GM18502 (cell line): ENCODE results near the gene OR6T1.

Source experiments
- ATAC-seq: cut with Tn5 transposase; IDR thresholded peaks from one replicate; pipeline ENCODE4 v1.9.1; 2021; ENCODE audit warnings: mild to moderate bottlenecking; ENCODE audit not compliant: unreplicated experiment, poor library complexity

OR6T1 gene

GRCh38 chr11:123943738-123944137 is at the start of gene OR6T1:
Gene OR6T1, minus strand, starts transcription at chr11:123943838. Its CDS starts 0 bp downstream, at chr11:123943838.
- no peak for ATAC-seq

- no peak for ATAC-seq
These were observed 35.7 kb upstream of the OR6T1 start for GRCh38 chr11:123979311-123979710.

- ATAC-seq: no peak
These were observed 34.2 kb upstream of the OR6T1 start, which contains the start of gene OR10S1 for GRCh38 chr11:123977731-123978347. Gene OR10S1, minus strand, starts transcription at chr11:123977781. Its CDS starts 117 bp downstream, at chr11:123977664.

- no peak for ATAC-seq
These were observed 33.3 kb upstream of the OR6T1 start for GRCh38 chr11:123976770-123977560.

GRCh38 chr11:123973816-123974215 is 30.2 kb upstream of the OR6T1 start:
- ATAC-seq: no peak

- no peak for ATAC-seq
These were observed 13.1 kb upstream of the OR6T1 start for GRCh38 chr11:123956752-123957151.

- ATAC-seq: no peak
These were observed 1.5 kb upstream of the OR6T1 start for GRCh38 chr11:123945132-123945531.

GRCh38 chr11:123942413-123942812 is 1.2 kb downstream of the OR6T1 start:
- no peak for ATAC-seq

GRCh38 chr11:123939317-123939716 is 4.3 kb downstream of the OR6T1 start, which contains the start of gene OR4D5:
Gene OR4D5, plus strand, starts transcription at chr11:123939617. Its CDS starts 0 bp downstream, at chr11:123939617.
- no peak for ATAC-seq

- ATAC-seq: no peak
These were observed 19.6 kb downstream of the OR6T1 start for GRCh38 chr11:123924027-123924426.

- no peak for ATAC-seq
These were observed 22.7 kb downstream of the OR6T1 start for GRCh38 chr11:123920943-123921342.

- ATAC-seq: no peak
These were observed 37.8 kb downstream of the OR6T1 start for GRCh38 chr11:123905826-123906225.

GRCh38 chr11:123904932-123905331 is 38.7 kb downstream of the OR6T1 start:
- no peak for ATAC-seq

GRCh38 chr11:123903932-123904331 is 39.7 kb downstream of the OR6T1 start:
- peak; percentile 91 for ATAC-seq

GRCh38 chr11:123901867-123902266 is 41.8 kb downstream of the OR6T1 start, which contains the start of gene OR8D4:
Gene OR8D4, plus strand, starts transcription at chr11:123902167. Its CDS starts 4,265 bp downstream, at chr11:123906432.
- ATAC-seq: no peak

GRCh38 chr11:123899792-123900191 is 43.8 kb downstream of the OR6T1 start:
- ATAC-seq: no peak
